OCI-LY1 (cell line): Measurements from ENCODE around the gene DNASE1L2.

ENCODE experiments used
- EZH2 ChIP-seq: fragments of 200-600 bp; sonication (generic), shearing (Covaris generic); IDR thresholded peaks from 2 replicates; pipeline ENCODE4 v1.8.0; 2017; ENCODE audit warnings: borderline replicate concordance, mixed run types, mild to moderate bottlenecking, antibody characterized with exemption, low read length, moderate library complexity, mixed read lengths
- TF ChIP-seq, protein P1 (sequence below): fragments of 200-600 bp; sonication (generic), shearing (Covaris generic); IDR thresholded peaks from 2 replicates; pipeline ENCODE4 v1.5.1; 2017; ENCODE audit warnings: mild to moderate bottlenecking, antibody characterized with exemption, low read length, moderate library complexity, mixed read lengths

GRCh38 chr16:2190659-2191445, 45.4 kb upstream of the DNASE1L2 start:
- TF ChIP-seq, protein P1, sequence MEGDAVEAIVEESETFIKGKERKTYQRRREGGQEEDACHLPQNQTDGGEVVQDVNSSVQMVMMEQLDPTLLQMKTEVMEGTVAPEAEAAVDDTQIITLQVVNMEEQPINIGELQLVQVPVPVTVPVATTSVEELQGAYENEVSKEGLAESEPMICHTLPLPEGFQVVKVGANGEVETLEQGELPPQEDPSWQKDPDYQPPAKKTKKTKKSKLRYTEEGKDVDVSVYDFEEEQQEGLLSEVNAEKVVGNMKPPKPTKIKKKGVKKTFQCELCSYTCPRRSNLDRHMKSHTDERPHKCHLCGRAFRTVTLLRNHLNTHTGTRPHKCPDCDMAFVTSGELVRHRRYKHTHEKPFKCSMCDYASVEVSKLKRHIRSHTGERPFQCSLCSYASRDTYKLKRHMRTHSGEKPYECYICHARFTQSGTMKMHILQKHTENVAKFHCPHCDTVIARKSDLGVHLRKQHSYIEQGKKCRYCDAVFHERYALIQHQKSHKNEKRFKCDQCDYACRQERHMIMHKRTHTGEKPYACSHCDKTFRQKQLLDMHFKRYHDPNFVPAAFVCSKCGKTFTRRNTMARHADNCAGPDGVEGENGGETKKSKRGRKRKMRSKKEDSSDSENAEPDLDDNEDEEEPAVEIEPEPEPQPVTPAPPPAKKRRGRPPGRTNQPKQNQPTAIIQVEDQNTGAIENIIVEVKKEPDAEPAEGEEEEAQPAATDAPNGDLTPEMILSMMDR: no peak
- no peak for TF ChIP-seq EZH2
